ENCODE data around the gene SOX13. TPM values are rescaled to one million over a fixed set of nuclear protein-coding genes. Genes with fewer than 3 reads are reported as not detected.

SOX13 gene
- total RNA-seq, 2 experiments from 2014 or later: 7.4 to 7.8 TPM

DNA sequence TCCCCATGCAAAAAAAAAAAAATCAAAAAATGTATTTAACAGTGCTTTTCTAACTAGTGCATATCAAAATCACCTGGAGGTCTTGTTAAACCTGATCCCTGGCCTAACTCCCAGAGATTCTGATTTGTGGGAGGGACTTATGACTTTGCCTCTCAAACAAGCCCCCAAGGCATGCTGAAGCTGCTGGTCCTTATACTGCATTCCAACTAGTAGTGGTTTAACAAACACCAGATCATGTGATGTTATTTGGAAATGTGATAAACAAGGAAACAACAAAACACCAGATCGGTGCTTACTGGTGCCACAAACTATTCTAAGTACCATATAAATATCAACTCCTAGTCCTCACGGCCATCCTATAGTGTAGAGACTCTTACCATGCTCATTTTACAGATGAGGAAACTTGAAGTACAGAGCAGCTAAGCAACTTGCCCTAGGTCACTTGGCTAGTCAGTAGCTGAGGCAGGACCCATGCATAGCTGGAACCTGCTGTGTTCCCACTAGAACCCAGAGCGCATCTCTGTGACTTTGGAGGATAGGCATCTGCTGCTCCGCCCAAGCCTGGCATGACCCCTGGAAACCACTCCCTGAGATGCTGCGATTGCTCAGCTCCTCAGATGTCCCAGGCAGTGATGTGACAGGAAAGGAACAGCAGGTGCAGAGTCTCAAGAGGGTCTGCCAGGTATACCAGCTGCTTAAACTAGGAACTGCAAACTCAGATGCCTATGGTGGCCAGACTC, 38.1 kb downstream of the SOX13 start:
- DNase-seq: no peak
- Mint-ChIP-seq H3K36me3 (ENCODE audit: low read depth) (no peaks in the 10 kb centered on the region), H3K27ac (no peak overlapping the region), H3K4me1 (peaks cover 4% of the 10 kb centered on the region), H3K9me3 (no peaks in the 10 kb centered on the region), H3K4me3 (no peak overlapping the region), H3K27me3 (no peaks in the 10 kb centered on the region)
- ChIA-PET CTCF (no interaction called here), POLR2A (interaction anchor here (0.9 kb wide), 1 partner anchor 34 kb away, joined by 3 read pairs; no protein-coding TSS in a partner anchor)

DNA sequence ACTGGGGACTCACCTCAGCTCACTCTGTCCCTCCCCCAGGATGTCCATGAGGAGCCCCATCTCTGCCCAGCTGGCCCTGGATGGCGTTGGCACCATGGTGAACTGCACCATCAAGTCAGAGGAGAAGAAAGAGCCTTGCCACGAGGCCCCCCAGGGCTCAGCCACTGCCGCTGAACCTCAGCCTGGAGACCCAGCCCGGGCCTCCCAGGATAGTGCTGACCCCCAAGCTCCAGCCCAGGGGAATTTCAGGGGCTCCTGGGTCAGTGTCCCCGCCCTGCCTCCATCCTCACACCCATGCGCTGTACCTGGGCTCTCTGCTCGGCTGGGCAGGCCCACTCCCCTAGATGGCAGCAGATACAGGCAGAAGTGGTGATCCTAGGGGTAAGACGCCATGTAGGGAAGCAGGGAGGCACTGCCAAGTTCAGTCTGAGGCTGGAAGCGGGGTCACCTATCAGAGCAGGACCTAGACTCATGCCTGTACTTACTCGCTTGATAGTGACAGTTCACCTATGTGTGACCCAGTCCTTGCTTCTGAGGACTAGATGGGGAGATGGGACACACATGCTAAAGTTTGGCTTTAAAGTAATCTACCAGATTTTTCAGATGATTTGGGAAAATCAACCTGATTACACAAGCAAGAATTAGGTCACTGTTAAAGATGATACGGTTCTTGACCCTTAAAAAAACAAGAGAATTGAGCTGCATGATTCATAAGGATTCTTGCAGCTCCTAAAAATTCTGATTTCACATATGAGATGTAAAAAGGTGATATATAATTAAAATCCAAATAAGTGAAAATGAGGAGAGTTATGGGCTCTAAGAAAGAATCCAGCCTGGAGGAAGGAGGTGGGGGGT, 40.2 kb downstream of the SOX13 start:
- Mint-ChIP-seq H3K9me3 (no peaks in the 10 kb centered on the region), H3K36me3 (ENCODE audit: low read depth) (no peaks in the 10 kb centered on the region), H3K4me3 (no peak overlapping the region), H3K27ac (no peak overlapping the region), H3K27me3 (no peaks in the 10 kb centered on the region), H3K4me1 (peaks cover 3% of the 10 kb centered on the region)
- DNase-seq: no peak
- CTCF ChIA-PET: interaction anchor here (1.3 to 1.5 kb wide), 2 partner anchors 11 to 15 kb away, joined by 4 to 5 read pairs; no protein-coding TSS in a partner anchor
- POLR2A ChIA-PET: no interaction called here

DNA sequence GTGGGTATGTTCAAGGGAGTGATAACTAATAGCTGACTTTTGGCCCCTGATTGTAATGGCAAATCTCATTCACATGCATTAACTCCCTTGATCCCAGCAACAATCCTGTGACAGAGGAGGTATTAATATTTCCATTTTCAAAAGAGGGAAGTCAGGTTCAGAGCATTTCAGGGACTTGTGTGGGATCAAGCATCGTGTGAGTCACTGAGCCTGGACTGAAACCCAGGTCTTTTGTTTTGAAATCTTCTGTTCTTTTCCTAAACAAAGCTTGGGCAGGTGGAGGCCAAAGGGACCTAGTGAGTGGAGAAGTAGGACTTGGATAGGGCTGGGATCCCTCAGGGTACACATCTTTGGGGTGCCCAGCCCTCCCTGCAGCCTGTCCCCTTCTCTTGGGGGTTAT, 41.0 kb downstream of the SOX13 start:
- CTCF ChIA-PET: interaction anchor here (1.3 to 1.5 kb wide), 2 partner anchors 10 to 14 kb away, joined by 4 to 5 read pairs; no protein-coding TSS in a partner anchor
- H3K27ac Mint-ChIP-seq: no peak overlapping the region
- POLR2A ChIA-PET: no interaction called here

DNA sequence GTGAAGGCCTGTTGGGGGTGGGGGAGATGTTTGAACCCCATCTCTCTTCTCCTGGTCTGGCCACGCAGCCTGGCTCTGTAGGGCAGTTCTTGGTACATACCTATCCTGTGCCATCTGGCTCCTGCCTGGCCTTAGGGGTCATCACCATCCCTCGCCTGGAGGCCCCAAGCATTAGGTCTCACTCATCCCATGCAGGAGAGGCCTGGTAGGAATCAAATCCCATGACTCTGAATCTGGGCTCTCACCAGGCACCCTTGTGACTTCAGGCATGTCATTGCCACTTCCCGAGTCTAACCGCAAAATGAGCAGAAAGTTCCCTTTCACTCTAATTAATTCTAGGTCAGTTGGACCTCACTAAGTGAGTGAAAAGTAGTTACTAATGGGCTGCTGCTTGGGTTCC, 41.7 kb downstream of the SOX13 start:
- no peak for DNase-seq
- Mint-ChIP-seq H3K4me3 (no peak overlapping the region), H3K27me3 (no peaks in the 10 kb centered on the region), H3K9me3 (no peaks in the 10 kb centered on the region), H3K4me1 (peaks cover 3% of the 10 kb centered on the region), H3K27ac (no peak overlapping the region), H3K36me3 (ENCODE audit: low read depth) (no peaks in the 10 kb centered on the region)
- ChIA-PET POLR2A (no interaction called here), CTCF (interaction anchor here (1.3 kb wide), 1 partner anchor 14 kb away, joined by 5 read pairs; no protein-coding TSS in a partner anchor)

More for the DNA sequence above, 41.0 kb downstream of the SOX13 start:
- Mint-ChIP-seq H3K9me3 (no peaks in the 10 kb centered on the region), H3K36me3 (ENCODE audit: low read depth) (no peaks in the 10 kb centered on the region), H3K27me3 (no peaks in the 10 kb centered on the region), H3K4me1 (peaks cover 3% of the 10 kb centered on the region), H3K4me3 (no peak overlapping the region)
- DNase-seq: no peak

DNA sequence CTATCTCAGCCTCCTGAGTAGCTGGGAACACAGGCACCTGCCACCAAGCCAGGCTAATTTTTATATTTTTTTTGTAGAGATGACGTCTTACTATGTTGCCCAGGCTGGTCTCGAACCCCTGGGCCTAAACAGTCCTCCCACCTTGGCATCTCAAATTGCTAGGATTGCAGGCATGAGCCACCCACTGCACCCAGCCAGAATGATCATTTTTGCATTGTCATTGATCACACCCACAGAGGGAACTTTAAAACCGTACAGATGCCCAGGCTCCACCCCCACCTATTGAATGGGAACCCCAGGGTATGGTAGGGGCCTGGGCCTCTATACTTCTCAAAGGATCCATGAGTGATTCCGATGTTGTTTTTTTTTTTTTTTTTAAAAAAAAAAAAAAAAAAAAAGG, 42.2 kb downstream of the SOX13 start:
- ChIA-PET CTCF (interaction anchor here (0.6 to 2.4 kb wide), 2 partner anchors 14 to 71 kb away, joined by 5 to 11 read pairs; no protein-coding TSS in a partner anchor), POLR2A (no interaction called here)
- Mint-ChIP-seq H3K27me3 (no peaks in the 10 kb centered on the region), H3K4me3 (no peak overlapping the region), H3K9me3 (no peaks in the 10 kb centered on the region), H3K4me1 (peaks cover 3% of the 10 kb centered on the region), H3K36me3 (ENCODE audit: low read depth) (no peaks in the 10 kb centered on the region), H3K27ac (no peak overlapping the region)
- DNase-seq: no peak

DNA sequence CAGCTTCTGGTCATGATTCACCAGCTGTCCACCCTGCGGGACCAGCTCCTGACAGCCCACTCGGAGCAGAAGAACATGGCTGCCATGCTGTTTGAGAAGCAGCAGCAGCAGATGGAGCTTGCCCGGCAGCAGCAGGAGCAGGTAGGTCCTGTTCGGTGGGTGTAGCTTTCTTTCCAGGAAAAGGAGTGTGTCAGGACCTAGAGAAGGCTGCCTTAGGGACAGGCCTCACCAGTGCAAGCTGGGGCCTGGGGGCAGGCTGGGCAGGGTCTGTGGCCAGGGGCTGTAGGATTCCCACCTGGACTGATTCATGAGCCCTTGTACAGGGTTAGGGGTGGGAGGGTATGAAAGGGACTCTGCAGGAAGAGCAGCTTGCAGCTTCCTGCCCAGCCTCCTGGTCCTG, 43.6 kb downstream of the SOX13 start:
- no peaks in the 10 kb centered on the region for H3K9me3 Mint-ChIP-seq
- H3K36me3 Mint-ChIP-seq (ENCODE audit: low read depth): no peaks in the 10 kb centered on the region
- ChIA-PET POLR2A (no interaction called here), CTCF (interaction anchor here (2.4 kb wide), 1 partner anchor 12 kb away, joined by 11 read pairs; no protein-coding TSS in a partner anchor)
- H3K27ac Mint-ChIP-seq: no peak overlapping the region
- peaks cover 3% of the 10 kb centered on the region for H3K4me1 Mint-ChIP-seq
- no peak overlapping the region for H3K4me3 Mint-ChIP-seq
- no peak for DNase-seq
- no peaks in the 10 kb centered on the region for H3K27me3 Mint-ChIP-seq

DNA sequence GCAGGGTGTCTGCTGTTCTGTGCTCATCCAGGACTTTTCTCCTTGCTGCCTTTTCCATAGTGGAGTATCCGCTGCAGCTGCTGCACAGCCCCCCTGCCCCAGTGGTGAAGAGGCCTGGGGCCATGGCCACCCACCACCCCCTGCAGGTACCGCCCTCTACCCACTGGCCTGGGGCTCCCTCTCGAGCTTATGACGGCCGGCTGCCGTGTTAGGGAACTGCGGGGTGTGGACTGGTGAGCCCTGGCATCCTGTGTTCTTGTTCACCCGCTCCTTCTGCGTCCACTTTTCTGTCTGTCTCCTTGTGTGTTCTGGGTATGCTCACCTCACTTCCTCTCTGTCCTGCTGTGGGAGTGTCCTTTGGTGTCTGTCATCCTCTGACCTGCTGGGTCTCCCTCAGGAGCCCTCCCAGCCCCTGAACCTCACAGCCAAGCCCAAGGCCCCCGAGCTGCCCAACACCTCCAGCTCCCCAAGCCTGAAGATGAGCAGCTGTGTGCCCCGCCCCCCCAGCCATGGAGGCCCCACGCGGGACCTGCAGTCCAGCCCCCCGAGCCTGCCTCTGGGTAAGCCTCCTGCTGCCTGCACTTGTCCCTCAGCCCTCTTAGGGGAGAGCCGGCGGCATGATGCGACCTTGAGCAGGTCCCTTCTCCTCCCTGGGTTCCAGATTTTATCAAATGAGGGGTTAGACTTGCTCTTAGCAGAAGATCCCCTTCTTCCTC, 49.1 kb downstream of the SOX13 start:
- CTCF ChIA-PET: interaction anchor here (1.4 kb wide), 1 partner anchor 685 kb away, joined by 3 read pairs; no protein-coding TSS in a partner anchor

DNA sequence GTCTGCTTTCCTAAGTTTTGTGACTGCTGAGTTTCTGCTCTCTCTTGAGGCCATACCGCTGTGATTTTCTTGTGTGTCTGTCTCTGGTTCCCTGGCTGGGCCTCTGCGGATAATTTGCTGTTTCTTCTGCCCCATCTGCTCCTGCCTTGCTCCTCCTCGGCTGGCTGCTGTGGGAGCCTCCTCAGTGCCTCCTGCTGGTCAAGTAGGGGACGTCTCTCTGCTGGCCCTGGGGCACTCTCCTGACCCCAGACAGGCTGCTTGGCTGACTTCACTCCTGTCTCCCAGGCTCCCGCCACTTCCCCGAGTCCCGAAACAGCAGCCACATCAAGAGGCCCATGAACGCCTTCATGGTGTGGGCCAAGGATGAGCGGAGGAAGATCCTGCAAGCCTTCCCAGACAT, 50.5 kb downstream of the SOX13 start:
- Mint-ChIP-seq H3K27ac (no peak overlapping the region), H3K27me3 (no peaks in the 10 kb centered on the region), H3K36me3 (ENCODE audit: low read depth) (no peaks in the 10 kb centered on the region), H3K4me1 (peaks cover 2% of the 10 kb centered on the region), H3K4me3 (no peak overlapping the region), H3K9me3 (no peaks in the 10 kb centered on the region)
- DNase-seq: peak; percentile 33
- POLR2A ChIA-PET: no interaction called here
- CTCF ChIA-PET: interaction anchor here (1.2 kb wide), 1 partner anchor 10 kb away, joined by 4 read pairs; no protein-coding TSS in a partner anchor

More for the DNA sequence above, 49.1 kb downstream of the SOX13 start:
- H3K4me1 Mint-ChIP-seq: peaks cover 2% of the 10 kb centered on the region
- no peak overlapping the region for H3K27ac Mint-ChIP-seq
- no peaks in the 10 kb centered on the region for H3K27me3 Mint-ChIP-seq
- no peaks in the 10 kb centered on the region for H3K9me3 Mint-ChIP-seq
- no peak overlapping the region for H3K4me3 Mint-ChIP-seq
- DNase-seq: no peak
- H3K36me3 Mint-ChIP-seq (ENCODE audit: low read depth): no peaks in the 10 kb centered on the region
- POLR2A ChIA-PET: no interaction called here

DNA sequence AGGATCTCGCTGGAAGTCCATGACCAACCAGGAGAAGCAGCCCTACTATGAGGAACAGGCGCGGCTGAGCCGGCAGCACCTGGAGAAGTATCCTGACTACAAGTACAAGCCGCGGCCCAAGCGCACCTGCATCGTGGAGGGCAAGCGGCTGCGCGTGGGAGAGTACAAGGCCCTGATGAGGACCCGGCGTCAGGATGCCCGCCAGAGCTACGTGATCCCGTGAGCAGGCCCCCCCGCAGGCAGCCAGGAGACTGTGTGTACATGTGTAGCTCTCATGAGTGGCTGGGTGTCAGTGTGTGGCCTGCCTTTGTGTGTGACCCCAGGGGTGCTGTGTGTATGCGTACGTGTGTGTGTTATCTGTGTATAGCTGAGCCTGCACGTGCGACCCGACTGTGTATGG, 51.7 kb downstream of the SOX13 start:
- Mint-ChIP-seq H3K36me3 (ENCODE audit: low read depth) (no peaks in the 10 kb centered on the region), H3K27me3 (no peaks in the 10 kb centered on the region), H3K27ac (no peak overlapping the region), H3K4me1 (peaks cover 11% of the 10 kb centered on the region), H3K4me3 (no peak overlapping the region), H3K9me3 (no peaks in the 10 kb centered on the region)
- CTCF ChIA-PET: interaction anchor here (1.2 kb wide), 2 partner anchors 12 to 254 kb away, joined by 3 to 4 read pairs; no protein-coding TSS in a partner anchor
- POLR2A ChIA-PET: no interaction called here
- no peak for DNase-seq

DNA sequence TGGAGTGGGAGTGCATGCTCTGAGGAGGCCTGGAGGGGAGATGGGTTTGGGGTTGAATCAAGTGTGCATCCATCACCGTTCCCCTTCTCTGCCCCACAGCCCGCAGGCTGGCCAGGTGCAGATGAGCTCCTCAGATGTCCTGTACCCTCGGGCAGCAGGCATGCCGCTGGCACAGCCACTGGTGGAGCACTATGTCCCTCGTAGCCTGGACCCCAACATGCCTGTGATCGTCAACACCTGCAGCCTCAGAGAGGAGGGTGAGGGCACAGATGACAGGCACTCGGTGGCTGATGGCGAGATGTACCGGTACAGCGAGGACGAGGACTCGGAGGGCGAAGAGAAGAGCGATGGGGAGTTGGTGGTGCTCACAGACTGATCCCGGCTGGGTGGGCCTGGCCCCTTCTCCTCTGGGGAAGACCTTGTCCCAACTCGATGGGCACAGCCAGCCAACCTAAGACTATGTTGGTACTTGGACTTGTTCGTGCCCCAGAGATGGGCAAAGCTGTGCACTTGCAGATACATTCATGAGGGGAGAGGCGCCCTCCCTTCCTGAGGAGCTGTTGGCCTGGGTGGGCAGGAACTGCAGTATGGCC, 52.9 kb downstream of the SOX13 start:
- CTCF ChIA-PET: no interaction called here
- H3K4me3 Mint-ChIP-seq: no peak overlapping the region

DNA sequence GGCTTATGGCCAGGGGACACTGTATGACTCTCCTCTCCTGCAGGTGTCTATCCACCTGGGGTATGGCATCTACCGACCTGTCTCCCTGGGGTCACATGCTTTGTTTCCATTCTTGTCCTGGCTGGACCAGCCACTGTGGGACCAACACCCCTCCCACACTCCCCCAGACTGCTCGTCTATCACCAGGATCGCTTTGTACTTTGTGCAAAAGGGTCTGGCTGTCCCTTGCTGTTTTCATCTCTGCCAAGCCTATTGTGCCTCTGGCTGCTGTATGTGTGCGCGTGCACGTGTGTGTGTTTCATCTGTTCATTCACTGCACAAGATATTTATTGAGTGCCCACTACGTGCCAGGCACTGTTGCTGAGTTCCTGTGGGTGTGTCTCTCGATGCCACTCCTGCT, 53.5 kb downstream of the SOX13 start:
- H3K36me3 Mint-ChIP-seq (ENCODE audit: low read depth): no peaks in the 10 kb centered on the region
- POLR2A ChIA-PET: no interaction called here
- DNase-seq: no peak
- H3K9me3 Mint-ChIP-seq: no peaks in the 10 kb centered on the region
- H3K4me1 Mint-ChIP-seq: peaks cover 11% of the 10 kb centered on the region
- CTCF ChIA-PET: interaction anchor here (4.1 kb wide), 1 partner anchor 267 kb away, joined by 46 read pairs; the partner anchor contains the start of gene SNRPE
- H3K27me3 Mint-ChIP-seq: no peaks in the 10 kb centered on the region
- H3K4me3 Mint-ChIP-seq: no peak overlapping the region
- no peak overlapping the region for H3K27ac Mint-ChIP-seq

More for the DNA sequence above, 52.9 kb downstream of the SOX13 start:
- POLR2A ChIA-PET: no interaction called here
- Mint-ChIP-seq H3K27me3 (no peaks in the 10 kb centered on the region), H3K27ac (no peak overlapping the region), H3K4me1 (peaks cover 11% of the 10 kb centered on the region), H3K36me3 (ENCODE audit: low read depth) (no peaks in the 10 kb centered on the region), H3K9me3 (no peaks in the 10 kb centered on the region)
- DNase-seq: no peak

DNA sequence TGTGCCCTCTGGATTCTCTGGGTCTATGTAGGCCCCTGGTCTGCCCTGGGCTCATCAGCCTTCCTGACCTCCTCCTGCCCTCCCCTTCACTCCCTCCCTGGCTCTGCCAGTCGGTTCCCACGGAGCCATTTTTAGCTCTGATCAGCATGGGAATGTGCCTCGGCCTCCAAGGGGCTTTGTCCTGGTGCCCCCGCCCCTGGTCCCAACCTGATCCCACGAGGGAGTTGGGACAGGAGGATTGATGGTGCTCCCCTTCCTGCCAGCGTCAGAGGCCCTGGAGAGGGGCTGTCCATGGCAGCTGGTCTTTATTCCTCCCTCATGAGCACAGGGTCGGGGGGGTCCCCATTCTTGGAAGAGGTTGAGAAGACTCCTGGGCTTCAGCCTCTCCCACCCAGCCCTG, 54.0 kb downstream of the SOX13 start:
- no peaks in the 10 kb centered on the region for H3K36me3 Mint-ChIP-seq (ENCODE audit: low read depth)
- no peaks in the 10 kb centered on the region for H3K9me3 Mint-ChIP-seq
- CTCF ChIA-PET: interaction anchor here (1.1 to 4.6 kb wide), 3 partner anchors 156 to 268 kb away, joined by 3 to 89 read pairs (median 46); partner anchors contain the start of gene SNRPE
- POLR2A ChIA-PET: no interaction called here
- no peak overlapping the region for H3K27ac Mint-ChIP-seq
- DNase-seq: no peak
- H3K4me1 Mint-ChIP-seq: peaks cover 11% of the 10 kb centered on the region
- H3K4me3 Mint-ChIP-seq: no peak overlapping the region
- no peaks in the 10 kb centered on the region for H3K27me3 Mint-ChIP-seq

All from activated CD4-positive, alpha-beta memory T cell treated with anti-CD3 and anti-CD28 coated beads, Interleukin-2, amount 10 ng/mL, durations not matched to agents 7 days and 5 days (primary cell).